ENCODE results near the gene MICU1. TPM values are rescaled to one million over a fixed set of nuclear protein-coding genes. Genes with fewer than 3 reads are reported as not detected.

Gene MICU1
- total RNA-seq, 2 experiments from 2014 or later: 27.2 to 33.6 TPM

DNA sequence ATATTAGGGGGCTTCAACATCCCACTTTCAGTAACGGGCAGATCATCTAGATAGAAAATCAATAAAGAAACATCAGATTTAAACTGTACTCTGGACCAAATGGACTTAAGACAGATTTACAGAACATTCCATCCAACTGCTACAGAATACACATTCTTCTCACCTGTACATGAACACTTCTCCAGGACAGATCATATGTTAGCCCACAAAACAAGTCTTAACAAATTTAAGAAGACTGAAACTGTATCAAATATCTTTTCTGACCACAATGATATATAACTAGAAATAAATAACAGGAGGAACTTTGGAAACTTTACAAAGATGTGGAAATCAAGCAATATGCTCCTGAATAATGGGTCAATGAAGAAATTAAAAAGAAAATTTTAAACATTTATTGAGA is 86.7 kb downstream of the MICU1 start:
- Histone ChIP-seq H3K9me3 (ENCODE audit: low read length) (peaks cover 14% of the 10 kb centered on the region), H3K27ac (ENCODE audit: low read depth, low read length, poor library complexity, severe bottlenecking) (no peak overlapping the region), H3K4me2 (ENCODE audit: low read length) (no peak overlapping the region), H3K4me3 (ENCODE audit: low read depth, low read length, poor library complexity, severe bottlenecking) (no peak overlapping the region), H3K36me3 (ENCODE audit: insufficient read depth, low read length) (peaks cover 17% of the 10 kb centered on the region; the same call in 1 of the 2 replicates), H2AFZ (ENCODE audit: low read length) (no peak overlapping the region), H3K79me2 (ENCODE audit: insufficient read depth, low read depth, low read length) (no peaks in the 10 kb centered on the region), H3K4me1 (ENCODE audit: insufficient read depth, low read length, poor library complexity, severe bottlenecking) (no peaks in the 10 kb centered on the region), H3K9me2 (ENCODE audit: insufficient read depth, low read length) (no peaks in the 10 kb centered on the region), H4K20me1 (ENCODE audit: insufficient read depth, low read length) (no peaks in the 10 kb centered on the region)
- no peak for DNase-seq (ENCODE audit: low spot score)
- TF ChIP-seq EZH2phosphoT487 (IDR thresholded peaks at IDR 0.05; ENCODE audit: borderline replicate concordance, low read depth, low read length): no peak
- TF ChIP-seq CTCF (conservative IDR thresholded peaks at IDR 0.05; ENCODE audit: low read length): no peak
- ChIA-PET POLR2A (no interaction called here), CTCF (ENCODE audit: unreplicated experiment) (no interaction called here)
- no TSS peak for BruUV-seq (replicated peaks)
- intact Hi-C loops (cut with micrococcal nuclease; ENCODE audit: unreplicated experiment): no loop called here

DNA sequence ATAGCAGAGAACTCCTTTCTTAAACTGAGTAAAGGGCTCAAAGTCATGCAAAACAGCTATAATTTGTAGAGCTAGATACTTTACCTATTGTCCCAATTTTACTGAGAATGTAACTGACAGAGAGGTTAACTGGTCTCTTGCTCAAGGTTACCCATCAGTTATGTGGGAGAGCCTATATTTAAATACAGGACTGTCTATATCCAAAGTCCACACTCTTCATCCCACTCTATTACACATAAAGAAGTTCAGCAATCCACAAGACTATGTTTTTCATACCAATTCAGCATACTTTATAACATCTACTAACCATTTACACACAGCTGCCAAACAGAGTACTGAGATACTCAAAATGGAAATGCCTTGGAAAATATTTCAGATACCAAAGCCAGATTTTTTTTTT is 100.2 kb downstream of the MICU1 start:
- Histone ChIP-seq H3K4me3 (ENCODE audit: low read depth, low read length, poor library complexity, severe bottlenecking) (no peak overlapping the region), H3K36me3 (ENCODE audit: insufficient read depth, low read length) (no peaks in the 10 kb centered on the region), H3K27ac (ENCODE audit: low read depth, low read length, poor library complexity, severe bottlenecking) (no peak overlapping the region), H3K9me3 (ENCODE audit: low read length) (no peaks in the 10 kb centered on the region), H2AFZ (ENCODE audit: low read length) (no peak overlapping the region), H3K4me2 (ENCODE audit: low read length) (no peak overlapping the region), H3K4me1 (ENCODE audit: insufficient read depth, low read length, poor library complexity, severe bottlenecking) (peaks cover 9% of the 10 kb centered on the region), H4K20me1 (ENCODE audit: insufficient read depth, low read length) (no peaks in the 10 kb centered on the region), H3K79me2 (ENCODE audit: insufficient read depth, low read depth, low read length) (no peaks in the 10 kb centered on the region), H3K9me2 (ENCODE audit: insufficient read depth, low read length) (no peaks in the 10 kb centered on the region)
- ChIA-PET POLR2A (no interaction called here), CTCF (ENCODE audit: unreplicated experiment) (no interaction called here)
- TF ChIP-seq EZH2phosphoT487 (IDR thresholded peaks at IDR 0.05; ENCODE audit: borderline replicate concordance, low read depth, low read length) (no peak), CTCF (conservative IDR thresholded peaks at IDR 0.05; ENCODE audit: low read length) (no peak)
- BruUV-seq (replicated peaks): no TSS peak
- intact Hi-C loops (cut with micrococcal nuclease; ENCODE audit: unreplicated experiment): no loop called here
- no peak for DNase-seq (ENCODE audit: low spot score)

GRCh38 chr10:72525277-72525676 is 100.6 kb downstream of the MICU1 start:
- Histone ChIP-seq H3K27ac (ENCODE audit: low read depth, low read length, poor library complexity, severe bottlenecking) (no peak overlapping the region), H3K79me2 (ENCODE audit: insufficient read depth, low read depth, low read length) (no peaks in the 10 kb centered on the region), H3K9me3 (ENCODE audit: low read length) (no peaks in the 10 kb centered on the region), H4K20me1 (ENCODE audit: insufficient read depth, low read length) (no peaks in the 10 kb centered on the region), H3K36me3 (ENCODE audit: insufficient read depth, low read length) (no peaks in the 10 kb centered on the region), H3K4me3 (ENCODE audit: low read depth, low read length, poor library complexity, severe bottlenecking) (no peak overlapping the region), H3K4me1 (ENCODE audit: insufficient read depth, low read length, poor library complexity, severe bottlenecking) (peaks cover 9% of the 10 kb centered on the region), H3K4me2 (ENCODE audit: low read length) (no peak overlapping the region), H3K9me2 (ENCODE audit: insufficient read depth, low read length) (no peaks in the 10 kb centered on the region), H2AFZ (ENCODE audit: low read length) (no peak overlapping the region)
- no peak for DNase-seq (ENCODE audit: low spot score)
- CTCF ChIA-PET (ENCODE audit: unreplicated experiment): no interaction called here
- POLR2A ChIA-PET: no interaction called here
- BruUV-seq (replicated peaks): no TSS peak
- no peak for TF ChIP-seq EZH2phosphoT487 (IDR thresholded peaks at IDR 0.05; ENCODE audit: borderline replicate concordance, low read depth, low read length)
- no peak for TF ChIP-seq CTCF (conservative IDR thresholded peaks at IDR 0.05; ENCODE audit: low read length)
- intact Hi-C loops (cut with micrococcal nuclease; ENCODE audit: unreplicated experiment): no loop called here

Measured in OCI-LY7 (cell line).